ENCODE data around the gene DMTF1. TPM values are rescaled to one million over a fixed set of nuclear protein-coding genes. Genes with fewer than 3 reads are reported as not detected.

Gene DMTF1
- total RNA-seq, 1 experiment from 2014 or later = 56.3 TPM

DNA sequence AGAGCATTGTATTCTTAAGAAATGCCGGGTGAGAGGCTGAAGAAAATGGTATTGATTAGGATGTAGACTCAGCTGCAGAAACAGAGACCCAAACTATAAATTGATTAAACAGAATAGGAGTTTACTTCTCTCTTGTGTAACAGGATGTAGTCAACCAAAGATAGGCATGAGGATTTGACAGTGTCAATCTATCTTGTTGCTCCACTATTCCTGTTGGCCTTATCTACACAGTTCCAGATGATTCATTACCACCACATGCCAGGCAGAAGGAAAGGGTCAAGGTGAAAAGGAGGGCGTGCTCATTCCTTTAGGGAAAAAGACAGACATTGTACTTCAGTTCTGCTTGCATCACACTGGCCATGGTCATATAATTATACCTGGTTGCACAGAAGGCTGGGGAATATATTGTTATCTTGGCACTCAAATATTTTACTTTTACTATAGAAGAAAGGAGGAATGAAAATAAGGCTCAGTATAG lies 11.9 kb upstream of the DMTF1 start (continued):
- TF ChIP-seq, protein P1, sequence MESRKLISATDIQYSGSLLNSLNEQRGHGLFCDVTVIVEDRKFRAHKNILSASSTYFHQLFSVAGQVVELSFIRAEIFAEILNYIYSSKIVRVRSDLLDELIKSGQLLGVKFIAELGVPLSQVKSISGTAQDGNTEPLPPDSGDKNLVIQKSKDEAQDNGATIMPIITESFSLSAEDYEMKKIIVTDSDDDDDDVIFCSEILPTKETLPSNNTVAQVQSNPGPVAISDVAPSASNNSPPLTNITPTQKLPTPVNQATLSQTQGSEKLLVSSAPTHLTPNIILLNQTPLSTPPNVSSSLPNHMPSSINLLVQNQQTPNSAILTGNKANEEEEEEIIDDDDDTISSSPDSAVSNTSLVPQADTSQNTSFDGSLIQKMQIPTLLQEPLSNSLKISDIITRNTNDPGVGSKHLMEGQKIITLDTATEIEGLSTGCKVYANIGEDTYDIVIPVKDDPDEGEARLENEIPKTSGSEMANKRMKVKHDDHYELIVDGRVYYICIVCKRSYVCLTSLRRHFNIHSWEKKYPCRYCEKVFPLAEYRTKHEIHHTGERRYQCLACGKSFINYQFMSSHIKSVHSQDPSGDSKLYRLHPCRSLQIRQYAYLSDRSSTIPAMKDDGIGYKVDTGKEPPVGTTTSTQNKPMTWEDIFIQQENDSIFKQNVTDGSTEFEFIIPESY (IDR thresholded peaks at IDR 0.05; ENCODE audit: extremely low read depth, insufficient replicate concordance, low read length) = no peak
- TF ChIP-seq SRF (IDR thresholded peaks at IDR 0.05; ENCODE audit: low read depth) = no peak

DNA sequence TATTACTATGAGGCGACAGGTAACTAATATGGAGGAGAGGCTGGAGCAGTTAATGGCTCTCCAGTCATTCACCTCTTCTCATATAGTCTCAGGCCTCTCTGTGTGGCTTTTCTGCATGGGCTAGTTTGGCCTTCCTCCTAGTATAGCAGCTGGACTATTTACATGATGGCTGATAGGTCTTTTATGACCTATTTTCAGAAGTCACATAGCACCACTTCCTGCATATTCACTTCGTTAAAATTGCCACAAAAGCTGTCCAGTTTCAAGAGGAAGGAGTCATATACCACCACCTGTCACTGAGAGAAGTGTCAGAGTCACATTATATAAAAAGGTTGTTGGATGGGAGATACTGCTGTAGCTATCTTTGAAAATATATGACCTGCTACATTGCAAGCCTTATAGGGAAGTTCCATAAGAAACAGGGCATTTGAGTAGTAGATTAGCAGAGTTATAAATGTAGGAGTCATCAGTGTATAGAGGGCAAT lies 8.0 kb upstream of the DMTF1 start:
- no TSS peak for BruUV-seq (replicated peaks)
- H3K4me3 ChIP-seq (replicated peaks in 1 of 2; ENCODE audit: low read depth in 1 of 2, low read length in 2 of 2) = no peak overlapping the region
- ChIA-PET POLR2A (no interaction called here), CTCF (no interaction called here), RAD21 (ENCODE audit: low non-redundant PET in 1 of 2, low total read pairs in 2 of 2, uncharacterized antibody in 2 of 2, unreplicated experiment in 2 of 2) (no interaction called here)
- TF ChIP-seq EZH2 (IDR thresholded peaks at IDR 0.05) = no peak
- no peak overlapping the region for H3K9ac ChIP-seq (ENCODE audit: low read length)
- H3K36me3 ChIP-seq (ENCODE audit: control insufficient read depth in 1 of 2, insufficient read depth in 2 of 2, low read length in 2 of 2) = no peaks in the 10 kb centered on the region
- H3K9me2 ChIP-seq (ENCODE audit: insufficient read depth) = no peaks in the 10 kb centered on the region
- no peaks in the 10 kb centered on the region for H3K27me3 ChIP-seq (ENCODE audit: insufficient read depth, low read length)
- H3K9me3 ChIP-seq (ENCODE audit: control insufficient read depth in 1 of 2, insufficient read depth in 1 of 2, low read depth in 1 of 2, low read length in 2 of 2) = no peaks in the 10 kb centered on the region
- no peaks in the 10 kb centered on the region for H3K4me1 ChIP-seq (ENCODE audit: control insufficient read depth in 1 of 2, insufficient read depth in 2 of 2, low read length in 2 of 2)
- intact Hi-C loops (cut with micrococcal nuclease) = no loop called here
- H3K4me2 ChIP-seq (ENCODE audit: low read length) = no peak overlapping the region
- H3K79me2 ChIP-seq (ENCODE audit: insufficient read depth, low read length) = no peaks in the 10 kb centered on the region
- no peak overlapping the region for H3K27ac ChIP-seq (ENCODE audit: low read depth, low read length)
- DNase-seq (ENCODE audit: low read depth, low spot score) (no peak), ATAC-seq (no peak)
- H4K20me1 ChIP-seq (ENCODE audit: insufficient read depth) = no peaks in the 10 kb centered on the region
- no peak overlapping the region for H2AFZ ChIP-seq (ENCODE audit: low read depth, low read length, poor library complexity, severe bottlenecking)

DNA sequence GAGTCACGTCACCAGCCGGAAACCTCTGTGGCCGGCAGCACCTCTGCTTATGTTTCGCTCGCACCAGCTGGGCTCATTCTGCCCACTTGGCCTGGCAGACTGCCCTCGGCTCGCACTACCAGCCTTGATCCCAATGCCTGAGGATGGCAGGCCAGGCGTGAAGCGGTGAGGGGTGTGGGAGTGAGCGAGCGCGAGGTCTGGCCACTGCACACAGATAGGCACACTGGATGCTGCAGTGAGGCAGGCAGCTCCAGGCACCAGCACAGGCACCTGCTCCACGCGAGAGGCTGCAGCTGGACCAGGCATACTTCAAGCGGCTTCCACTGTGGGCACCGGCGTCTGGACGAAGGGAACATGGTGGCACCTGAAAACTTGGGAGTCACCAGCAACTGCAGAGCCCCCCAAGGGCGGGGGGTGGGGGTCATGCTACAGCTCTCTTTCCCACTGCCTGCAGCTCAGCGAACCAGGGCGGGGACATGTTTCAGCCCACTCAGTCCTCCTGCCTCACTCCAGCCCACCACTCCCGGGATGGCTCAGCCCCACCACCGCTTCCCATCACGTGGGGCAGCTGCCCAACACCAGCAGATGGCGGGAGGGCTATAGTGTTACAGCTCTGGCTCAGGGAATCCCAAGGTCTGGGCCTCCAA lies 5.4 kb upstream of the DMTF1 start:
- intact Hi-C loops (cut with micrococcal nuclease) = no loop called here
- ChIA-PET POLR2A (no interaction called here), CTCF (interaction anchor here (0.6 to 4.1 kb wide), 2 partner anchors 191 to 220 kb away, joined by 4 to 32 read pairs; no protein-coding TSS in a partner anchor), RAD21 (ENCODE audit: low non-redundant PET in 1 of 2, low total read pairs in 2 of 2, uncharacterized antibody in 2 of 2, unreplicated experiment in 2 of 2) (no interaction called here)
- H2AFZ ChIP-seq (ENCODE audit: low read depth, low read length, poor library complexity, severe bottlenecking) = no peak overlapping the region
- H3K36me3 ChIP-seq (ENCODE audit: control insufficient read depth in 1 of 2, insufficient read depth in 2 of 2, low read length in 2 of 2) = no peaks in the 10 kb centered on the region
- no TSS peak for BruUV-seq (replicated peaks)
- H3K9me2 ChIP-seq (ENCODE audit: insufficient read depth) = no peaks in the 10 kb centered on the region
- DNase-seq (ENCODE audit: low read depth, low spot score) (no peak), ATAC-seq (no peak)
- H4K20me1 ChIP-seq (ENCODE audit: insufficient read depth) = no peaks in the 10 kb centered on the region
- H3K27ac ChIP-seq (ENCODE audit: low read depth, low read length) = no peak overlapping the region
- H3K4me1 ChIP-seq (ENCODE audit: control insufficient read depth in 1 of 2, insufficient read depth in 2 of 2, low read length in 2 of 2) = peaks cover 4 to 7% of the 10 kb centered on the region in 2 experiments; a peak in 3 of 4 replicates
- H3K9me3 ChIP-seq (ENCODE audit: control insufficient read depth in 1 of 2, insufficient read depth in 1 of 2, low read depth in 1 of 2, low read length in 2 of 2) = no peaks in the 10 kb centered on the region
- no peak overlapping the region for H3K4me2 ChIP-seq (ENCODE audit: low read length)
- H3K27me3 ChIP-seq (ENCODE audit: insufficient read depth, low read length) = no peaks in the 10 kb centered on the region
- TF ChIP-seq CBX3 (IDR thresholded peaks at IDR 0.05; ENCODE audit: low read depth) = no peak
- no peak overlapping the region for H3K4me3 ChIP-seq (replicated peaks in 1 of 2; ENCODE audit: low read depth in 1 of 2, low read length in 2 of 2)
- H3K9ac ChIP-seq (ENCODE audit: low read length) = no peak overlapping the region
- no peaks in the 10 kb centered on the region for H3K79me2 ChIP-seq (ENCODE audit: insufficient read depth, low read length)
